Lower lobe of right lung (tissue), 2 donors: Measurements from ENCODE around the gene UPK2. TPM values are rescaled to one million over a fixed set of nuclear protein-coding genes. Genes with fewer than 3 reads are reported as not detected.
A peak's percentile ranks its signal among the peaks of the same experiment; 100 is the strongest.

ENCODE experiments used
- ATAC-seq, 2 donors: fragments of 200-7000 bp; cut with Tn5 transposase; one replicate each; pipeline ENCODE4 v1.9.1; 2020 to 2022; ENCODE audit warnings: mild to moderate bottlenecking in 2 of 2, moderate library complexity in 2 of 2
- DNase-seq: peaks from one replicate; pipeline ENCODE4 v3.0.0-alpha.2; 2020
- H3K27ac ChIP-seq: fragments of 200-600 bp; one replicate; pipeline ENCODE4 v1.8.0; 2022
- H3K27me3 ChIP-seq: fragments of 200-600 bp; one replicate; pipeline ENCODE4 v1.8.0; 2022; ENCODE audit warnings: low read depth
- H3K36me3 ChIP-seq: fragments of 200-600 bp; one replicate; pipeline ENCODE4 v1.8.0; 2022; ENCODE audit warnings: mild to moderate bottlenecking
- H3K4me1 ChIP-seq: fragments of 200-600 bp; one replicate; pipeline ENCODE4 v1.8.0; 2022
- H3K4me3 ChIP-seq: fragments of 200-600 bp; one replicate; pipeline ENCODE4 v1.8.0; 2022; ENCODE audit warnings: mild to moderate bottlenecking
- H3K9me3 ChIP-seq: fragments of 200-600 bp; one replicate; pipeline ENCODE4 v1.8.0; 2022
- CTCF ChIP-seq: fragments of 200-600 bp; IDR thresholded peaks from one replicate; pipeline ENCODE4 v1.8.0; 2022; ENCODE audit warnings: antibody characterized with exemption, mild to moderate bottlenecking
- intact Hi-C: fragments of 100-400 bp; cut with DNase I; formaldehyde crosslinking; loops from one replicate; pipeline ENCODE4 v1.11.0; 2022
- total RNA-seq: library from RNA; stranded (reverse); fragmentation: NEBNext Ultra II Directional; extraction: Animal tissue kit (Norgen Biotek cat#: 25700); gene quantifications from one replicate; pipeline ENCODE4 v1.2.1, GENCODE V29; 2021
- donor health status: DM: no; HTN: yes; CAD: no; lungs with severe emphysema.

Gene UPK2
- total RNA-seq, 1 donor from 2014 or later: not detected

GRCh38 chr11:118924591-118925585 is 31.2 kb upstream of the UPK2 start:
- Histone ChIP-seq H3K27me3 (no peaks in the 10 kb centered on the region), H3K4me1 (peaks cover 76% of the 10 kb centered on the region), H3K36me3 (no peaks in the 10 kb centered on the region), H3K4me3 (peak overlapping the region; percentile 93), H3K9me3 (no peaks in the 10 kb centered on the region), H3K27ac (peak overlapping the region; percentile 90)
- ATAC-seq (no peak), DNase-seq (peak; percentile 71)
- no peak for TF ChIP-seq CTCF
- intact Hi-C loops: no loop called here

GRCh38 chr11:118927554-118928100 is 28.5 kb upstream of the UPK2 start:
- no peak for TF ChIP-seq CTCF
- H3K27ac ChIP-seq: peak overlapping the region; percentile 94
- DNase-seq: no peak
- no peaks in the 10 kb centered on the region for H3K36me3 ChIP-seq
- H3K9me3 ChIP-seq: no peaks in the 10 kb centered on the region
- no peaks in the 10 kb centered on the region for H3K27me3 ChIP-seq
- ATAC-seq: no peak
- intact Hi-C loops: no loop called here
- peaks cover 57% of the 10 kb centered on the region for H3K4me1 ChIP-seq
- H3K4me3 ChIP-seq: peak overlapping the region; percentile 96

GRCh38 chr11:118928101-118928869 is 27.8 kb upstream of the UPK2 start:
- ATAC-seq: peak; percentile 85 to 86
- H3K4me1 ChIP-seq: peaks cover 51% of the 10 kb centered on the region
- peak; percentile 91 for DNase-seq
- H3K4me3 ChIP-seq: peak overlapping the region; percentile 96
- peak overlapping the region; percentile 94 for H3K27ac ChIP-seq
- no peaks in the 10 kb centered on the region for H3K27me3 ChIP-seq
- no peaks in the 10 kb centered on the region for H3K36me3 ChIP-seq
- intact Hi-C loops: no loop called here
- H3K9me3 ChIP-seq: no peaks in the 10 kb centered on the region
- TF ChIP-seq CTCF: peak; percentile 93

GRCh38 chr11:118928870-118929500 is 27.1 kb upstream of the UPK2 start:
- H3K27ac ChIP-seq: peak overlapping the region; percentile 94
- no peaks in the 10 kb centered on the region for H3K9me3 ChIP-seq
- H3K4me1 ChIP-seq: peaks cover 44% of the 10 kb centered on the region
- no peak for TF ChIP-seq CTCF
- intact Hi-C loops: no loop called here
- ATAC-seq (peak; percentile 62 to 68), DNase-seq (peak; percentile 65)
- no peaks in the 10 kb centered on the region for H3K36me3 ChIP-seq
- H3K27me3 ChIP-seq: no peaks in the 10 kb centered on the region
- H3K4me3 ChIP-seq: peak overlapping the region; percentile 96
